Measurements from ENCODE around the gene MYD88. TPM values are rescaled to one million over a fixed set of nuclear protein-coding genes. Genes with fewer than 3 reads are reported as not detected.

MYD88 gene
- total RNA-seq, 1 donor from 2014 or later = 55.8 TPM

DNA sequence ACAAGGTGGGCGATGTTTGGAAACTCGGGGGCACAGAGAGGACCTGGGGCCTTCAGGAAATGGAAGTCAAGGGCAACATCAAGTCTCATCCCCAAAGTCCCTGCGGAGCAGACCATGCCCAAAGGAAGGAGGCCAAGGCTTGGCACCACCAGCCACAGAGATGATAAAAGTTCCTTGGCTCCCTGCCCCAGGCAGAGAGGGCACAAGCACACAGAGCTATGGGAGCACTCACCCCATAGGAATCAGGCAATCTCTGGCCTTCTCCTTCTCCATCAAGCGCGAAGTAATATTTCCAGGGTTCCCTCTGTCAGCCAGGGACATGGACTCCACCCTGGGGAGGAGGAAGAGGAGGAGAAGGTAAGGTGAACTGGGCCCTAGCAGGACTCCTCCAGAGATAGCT is 9.4 kb upstream of the MYD88 start:
- Mint-ChIP-seq H3K36me3 (ENCODE audit: low read depth, unreplicated experiment) (peaks cover 22% of the 10 kb centered on the region), H3K4me1 (ENCODE audit: low read depth, unreplicated experiment) (peaks cover 12% of the 10 kb centered on the region), H3K27me3 (ENCODE audit: low read depth, unreplicated experiment) (no peaks in the 10 kb centered on the region), H3K27ac (ENCODE audit: unreplicated experiment) (no peak overlapping the region), H3K9me3 (ENCODE audit: unreplicated experiment) (no peaks in the 10 kb centered on the region), H3K4me3 (ENCODE audit: unreplicated experiment) (no peak overlapping the region)
- H3K9ac ChIP-seq (ENCODE audit: low read length) = no peak overlapping the region
- H3K4me2 ChIP-seq (ENCODE audit: low read length) = no peak overlapping the region
- H3K79me2 ChIP-seq (ENCODE audit: insufficient read depth, low read length) = peaks cover 2% of the 10 kb centered on the region
- H3K4me3 ChIP-seq (ENCODE audit: insufficient read depth, low read depth, low read length) = no peak overlapping the region
- H3K9me3 ChIP-seq (ENCODE audit: insufficient read depth, low read depth, low read length) = no peaks in the 10 kb centered on the region
- FAIRE-seq = no peak
- TF ChIP-seq, protein P1, sequence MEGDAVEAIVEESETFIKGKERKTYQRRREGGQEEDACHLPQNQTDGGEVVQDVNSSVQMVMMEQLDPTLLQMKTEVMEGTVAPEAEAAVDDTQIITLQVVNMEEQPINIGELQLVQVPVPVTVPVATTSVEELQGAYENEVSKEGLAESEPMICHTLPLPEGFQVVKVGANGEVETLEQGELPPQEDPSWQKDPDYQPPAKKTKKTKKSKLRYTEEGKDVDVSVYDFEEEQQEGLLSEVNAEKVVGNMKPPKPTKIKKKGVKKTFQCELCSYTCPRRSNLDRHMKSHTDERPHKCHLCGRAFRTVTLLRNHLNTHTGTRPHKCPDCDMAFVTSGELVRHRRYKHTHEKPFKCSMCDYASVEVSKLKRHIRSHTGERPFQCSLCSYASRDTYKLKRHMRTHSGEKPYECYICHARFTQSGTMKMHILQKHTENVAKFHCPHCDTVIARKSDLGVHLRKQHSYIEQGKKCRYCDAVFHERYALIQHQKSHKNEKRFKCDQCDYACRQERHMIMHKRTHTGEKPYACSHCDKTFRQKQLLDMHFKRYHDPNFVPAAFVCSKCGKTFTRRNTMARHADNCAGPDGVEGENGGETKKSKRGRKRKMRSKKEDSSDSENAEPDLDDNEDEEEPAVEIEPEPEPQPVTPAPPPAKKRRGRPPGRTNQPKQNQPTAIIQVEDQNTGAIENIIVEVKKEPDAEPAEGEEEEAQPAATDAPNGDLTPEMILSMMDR (IDR thresholded peaks at IDR 0.05; ENCODE audit: insufficient read depth, low read depth, low read length) = no peak
- no peak for TF ChIP-seq EZH2 (IDR thresholded peaks at IDR 0.05; ENCODE audit: insufficient read depth, low read length)
- no peak overlapping the region for H3K27ac ChIP-seq (ENCODE audit: low read depth, low read length)
- no peak overlapping the region for H2AFZ ChIP-seq (ENCODE audit: low read depth, low read length)
- peaks cover 53% of the 10 kb centered on the region for H4K20me1 ChIP-seq (ENCODE audit: insufficient read depth, low read length)
- no peak for DNase-seq (ENCODE audit: low read depth)
- H3K36me3 ChIP-seq (ENCODE audit: insufficient read depth, low read length) = peaks cover 37% of the 10 kb centered on the region
- no peaks in the 10 kb centered on the region for H3K4me1 ChIP-seq (ENCODE audit: insufficient read depth, low read length)
- no peaks in the 10 kb centered on the region for H3K27me3 ChIP-seq (ENCODE audit: insufficient read depth, low read length)

DNA sequence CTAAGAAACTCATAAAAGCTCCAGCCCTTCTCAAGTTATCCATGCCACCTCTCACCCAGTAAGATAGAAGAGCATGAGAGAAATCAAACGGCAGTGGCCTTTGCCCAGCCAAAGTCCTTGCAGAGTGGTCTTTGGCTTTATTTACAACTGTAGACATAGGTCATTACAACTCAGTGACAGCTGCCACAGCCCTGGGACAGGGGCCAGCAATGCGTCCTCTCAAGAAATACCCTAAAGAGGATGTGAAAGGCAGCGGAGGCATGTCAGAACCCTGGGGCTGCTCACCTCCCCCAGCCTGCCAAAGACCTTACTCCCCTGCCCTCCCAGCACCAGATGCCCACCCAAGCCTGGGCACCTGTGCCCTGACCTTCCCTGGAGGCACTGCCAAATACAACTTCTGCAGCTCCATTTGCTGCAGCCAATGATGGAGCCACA is 7.8 kb upstream of the MYD88 start:
- H3K4me1 Mint-ChIP-seq (ENCODE audit: low read depth, unreplicated experiment) = peaks cover 21% of the 10 kb centered on the region
- H3K9me3 Mint-ChIP-seq (ENCODE audit: unreplicated experiment) = no peaks in the 10 kb centered on the region
- Histone ChIP-seq H3K4me2 (ENCODE audit: low read length) (no peak overlapping the region), H3K27me3 (ENCODE audit: insufficient read depth, low read length) (no peaks in the 10 kb centered on the region), H2AFZ (ENCODE audit: low read depth, low read length) (no peak overlapping the region), H4K20me1 (ENCODE audit: insufficient read depth, low read length) (peaks cover 50% of the 10 kb centered on the region), H3K4me1 (ENCODE audit: insufficient read depth, low read length) (no peaks in the 10 kb centered on the region), H3K36me3 (ENCODE audit: insufficient read depth, low read length) (peaks cover 30% of the 10 kb centered on the region), H3K9me3 (ENCODE audit: insufficient read depth, low read depth, low read length) (no peaks in the 10 kb centered on the region), H3K9ac (ENCODE audit: low read length) (no peak overlapping the region), H3K79me2 (ENCODE audit: insufficient read depth, low read length) (peaks cover 6% of the 10 kb centered on the region), H3K27ac (ENCODE audit: low read depth, low read length) (no peak overlapping the region), H3K4me3 (ENCODE audit: insufficient read depth, low read depth, low read length) (no peak overlapping the region)
- H3K27me3 Mint-ChIP-seq (ENCODE audit: low read depth, unreplicated experiment) = no peaks in the 10 kb centered on the region
- no peak for FAIRE-seq
- no peak for DNase-seq (ENCODE audit: low read depth)
- TF ChIP-seq, protein P1 (IDR thresholded peaks at IDR 0.05; ENCODE audit: insufficient read depth, low read depth, low read length) = no peak
- no peak for TF ChIP-seq EZH2 (IDR thresholded peaks at IDR 0.05; ENCODE audit: insufficient read depth, low read length)
- no peak overlapping the region for H3K27ac Mint-ChIP-seq (ENCODE audit: unreplicated experiment)
- H3K36me3 Mint-ChIP-seq (ENCODE audit: low read depth, unreplicated experiment) = peaks cover 21% of the 10 kb centered on the region
- no peak overlapping the region for H3K4me3 Mint-ChIP-seq (ENCODE audit: unreplicated experiment)

DNA sequence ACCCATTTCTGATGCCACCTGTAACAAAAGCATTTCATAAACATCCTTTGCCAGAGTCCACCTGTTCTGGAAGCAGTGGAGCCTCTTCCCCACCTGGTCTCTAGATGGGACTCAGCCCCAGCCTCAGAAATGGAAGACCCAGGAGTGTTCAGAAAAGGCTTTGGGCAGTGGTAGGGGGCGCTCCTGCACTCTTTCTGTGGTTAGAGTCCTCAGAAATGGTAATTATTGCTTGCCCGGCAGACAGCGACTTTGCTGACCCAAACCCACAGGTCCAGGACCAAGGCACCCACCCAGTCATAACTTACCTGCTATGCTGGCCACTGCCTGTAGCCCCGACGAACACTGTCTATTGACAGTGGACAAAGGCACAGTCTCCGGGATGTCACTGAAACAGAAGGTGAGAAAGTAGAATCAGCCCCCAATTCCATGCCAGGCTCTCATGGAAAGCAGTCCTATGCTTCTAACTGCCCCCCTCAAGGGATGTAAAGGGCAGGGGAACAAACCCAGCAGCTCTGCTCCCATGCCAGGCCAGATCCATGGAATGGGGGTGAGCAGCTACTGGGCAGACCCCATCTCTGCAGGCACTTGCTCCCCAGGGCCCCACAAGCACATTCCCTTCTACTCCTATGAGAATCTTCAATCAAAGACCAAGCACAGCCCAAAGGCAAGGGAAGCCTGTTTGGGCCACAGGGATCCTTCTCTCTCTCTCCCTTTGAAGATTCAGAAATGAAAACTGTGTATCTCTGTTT is 6.7 kb upstream of the MYD88 start:
- H3K9me3 ChIP-seq (ENCODE audit: insufficient read depth, low read depth, low read length) = no peaks in the 10 kb centered on the region
- no peak overlapping the region for H3K4me3 Mint-ChIP-seq (ENCODE audit: unreplicated experiment)
- peaks cover 58% of the 10 kb centered on the region for H4K20me1 ChIP-seq (ENCODE audit: insufficient read depth, low read length)
- no peak overlapping the region for H3K4me2 ChIP-seq (ENCODE audit: low read length)
- no peak overlapping the region for H3K27ac Mint-ChIP-seq (ENCODE audit: unreplicated experiment)
- no peak for DNase-seq (ENCODE audit: low read depth)
- no peaks in the 10 kb centered on the region for H3K4me1 ChIP-seq (ENCODE audit: insufficient read depth, low read length)
- peaks cover 26% of the 10 kb centered on the region for H3K4me1 Mint-ChIP-seq (ENCODE audit: low read depth, unreplicated experiment)
- no peak overlapping the region for H3K4me3 ChIP-seq (ENCODE audit: insufficient read depth, low read depth, low read length)
- H3K36me3 ChIP-seq (ENCODE audit: insufficient read depth, low read length) = peaks cover 21% of the 10 kb centered on the region
- H3K27ac ChIP-seq (ENCODE audit: low read depth, low read length) = no peak overlapping the region
- no peaks in the 10 kb centered on the region for H3K27me3 ChIP-seq (ENCODE audit: insufficient read depth, low read length)
- FAIRE-seq = no peak
- no peaks in the 10 kb centered on the region for H3K9me3 Mint-ChIP-seq (ENCODE audit: unreplicated experiment)
- H3K79me2 ChIP-seq (ENCODE audit: insufficient read depth, low read length) = peaks cover 17% of the 10 kb centered on the region
- no peak overlapping the region for H3K9ac ChIP-seq (ENCODE audit: low read length)
- peaks cover 19% of the 10 kb centered on the region for H3K36me3 Mint-ChIP-seq (ENCODE audit: low read depth, unreplicated experiment)
- no peaks in the 10 kb centered on the region for H3K27me3 Mint-ChIP-seq (ENCODE audit: low read depth, unreplicated experiment)
- no peak overlapping the region for H2AFZ ChIP-seq (ENCODE audit: low read depth, low read length)
- no peak for TF ChIP-seq EZH2 (IDR thresholded peaks at IDR 0.05; ENCODE audit: insufficient read depth, low read length)
- TF ChIP-seq, protein P1 (IDR thresholded peaks at IDR 0.05; ENCODE audit: insufficient read depth, low read depth, low read length) = peak; percentile 38

Data from astrocyte (in vitro differentiated cells and primary cell).